CD4-positive, CD25-positive, alpha-beta regulatory T cell (primary cell): ENCODE data around the gene STAMBP. TPM values are rescaled to one million over a fixed set of nuclear protein-coding genes. Genes with fewer than 3 reads are reported as not detected.

ENCODE experiments used
- ATAC-seq, 2 donors: fragments of 150-1000 bp; cut with Tn5 transposase; one replicate each; pipeline ENCODE4 v1.10.0; 2021; ENCODE audit warnings: low read depth in 2 of 2, moderate number of reproducible peaks in 2 of 2, moderate library complexity in 1 of 2
- DNase-seq, 3 donors: peaks; one replicate each; pipeline versions ENCODE4 v3.0.0 to v3.0.0-alpha.2; 2012 to 2022; ENCODE audit warnings: mixed read lengths in 1 of 3
- H3K27ac ChIP-seq: one replicate; pipeline ENCODE4 v1.7.0; 2013; ENCODE audit warnings: mild to moderate bottlenecking, low read length; ENCODE audit not compliant: insufficient read depth, poor library complexity, severe bottlenecking
- H3K27me3 ChIP-seq: one replicate; pipeline ENCODE4 v1.7.0; 2013; ENCODE audit warnings: low read length; ENCODE audit not compliant: control insufficient read depth, insufficient read depth
- H3K36me3 ChIP-seq: one replicate; pipeline ENCODE4 v1.7.0; 2013; ENCODE audit warnings: mild to moderate bottlenecking, low read length, moderate library complexity; ENCODE audit not compliant: control insufficient read depth, insufficient read depth
- H3K4me1 ChIP-seq: 2 replicates; pipeline ENCODE4 v1.7.0; 2013; ENCODE audit warnings: mild to moderate bottlenecking, low read length; ENCODE audit not compliant: insufficient read depth, control insufficient read depth, poor library complexity, severe bottlenecking
- H3K4me3 ChIP-seq: one replicate; pipeline ENCODE4 v1.7.0; 2013; ENCODE audit warnings: low read depth, mild to moderate bottlenecking, low read length, moderate library complexity
- H3K9me3 ChIP-seq, 2 experiments: 1 replicate in 1 of 2; 2 replicates in 1 of 2; pipeline ENCODE4 v1.7.0; 2013; ENCODE audit warnings: low read length in 2 of 2, mild to moderate bottlenecking in 1 of 2, moderate library complexity in 1 of 2; ENCODE audit not compliant: control insufficient read depth in 2 of 2
- H3K27ac Mint-ChIP-seq, 3 donors: one replicate each; pipeline ENCODE4 v1.8.0; 2020 to 2022; ENCODE audit warnings: mild to moderate bottlenecking in 3 of 3, mixed read lengths in 3 of 3, moderate library complexity in 2 of 3
- H3K27me3 Mint-ChIP-seq: one replicate; pipeline ENCODE4 v1.8.0; 2022; ENCODE audit warnings: mild to moderate bottlenecking, mixed read lengths
- H3K36me3 Mint-ChIP-seq: one replicate; pipeline ENCODE4 v1.8.0; 2020; ENCODE audit warnings: mixed read lengths
- H3K4me1 Mint-ChIP-seq, 4 donors: one replicate each; pipeline ENCODE4 v1.8.0; 2020 to 2022; ENCODE audit warnings: mixed read lengths in 4 of 4, mild to moderate bottlenecking in 1 of 4
- H3K4me3 Mint-ChIP-seq, 4 donors: one replicate each; pipeline ENCODE4 v1.8.0; 2020 to 2022; ENCODE audit warnings: mild to moderate bottlenecking in 4 of 4, mixed read lengths in 4 of 4, moderate library complexity in 3 of 4
- H3K9me3 Mint-ChIP-seq, 7 donors: one replicate each; pipeline ENCODE4 v1.8.0; 2020 to 2022; ENCODE audit warnings: mixed read lengths in 7 of 7, mild to moderate bottlenecking in 3 of 7, moderate library complexity in 2 of 7
- polyA plus RNA-seq, 4 donors: library from polyadenylated mRNA; unstranded; fragments of 300-500 nt; fragmentation: Illumina TruSeq; gene quantifications; one replicate each; pipeline ENCODE4 v1.2.3, GENCODE V29; 2021
- total RNA-seq: library from RNA; stranded (reverse); gene quantifications from one replicate; pipeline ENCODE4 v1.2.3, GENCODE V29; 2022

Gene STAMBP
- total and polyA plus RNA-seq, 5 donors from 2014 or later = 32.9 to 66.4 (median 49.8) TPM

- H3K4me3 Mint-ChIP-seq = no peak overlapping the region
- H3K27ac ChIP-seq = no peak overlapping the region
- H3K36me3 ChIP-seq = peaks cover 30% of the 10 kb centered on the region
- H3K4me1 ChIP-seq = no peaks in the 10 kb centered on the region
- no peaks in the 10 kb centered on the region for H3K27me3 Mint-ChIP-seq
- ATAC-seq = no peak
- DNase-seq = no peak
- no peaks in the 10 kb centered on the region for H3K27me3 ChIP-seq
- H3K9me3 Mint-ChIP-seq = no peaks in the 10 kb centered on the region
- peaks cover 14 to 37% (median 26%) of the 10 kb centered on the region in 4 donors for H3K4me1 Mint-ChIP-seq
- H3K27ac Mint-ChIP-seq = peak overlapping the region in 2 of 3 donors; percentile 6 to 23
- H3K9me3 ChIP-seq = no peaks in the 10 kb centered on the region
- H3K36me3 Mint-ChIP-seq = peaks cover 14% of the 10 kb centered on the region
- no peak overlapping the region for H3K4me3 ChIP-seq
Observed at GRCh38 chr2:73838889-73839534, 10.3 kb downstream of the STAMBP start.

GRCh38 chr2:73839653-73840411 is 11.1 kb downstream of the STAMBP start:
- H3K27ac Mint-ChIP-seq = peak overlapping the region in 1 of 3 donors; percentile 39
- peaks cover 28% of the 10 kb centered on the region for H3K36me3 ChIP-seq
- H3K36me3 Mint-ChIP-seq = peaks cover 18% of the 10 kb centered on the region
- no peak overlapping the region for H3K4me3 Mint-ChIP-seq
- no peaks in the 10 kb centered on the region for H3K27me3 Mint-ChIP-seq
- no peaks in the 10 kb centered on the region for H3K9me3 ChIP-seq
- no peaks in the 10 kb centered on the region for H3K27me3 ChIP-seq
- H3K4me3 ChIP-seq = no peak overlapping the region
- H3K9me3 Mint-ChIP-seq = no peaks in the 10 kb centered on the region
- no peak overlapping the region for H3K27ac ChIP-seq
- H3K4me1 Mint-ChIP-seq = peaks cover 17 to 34% (median 26%) of the 10 kb centered on the region in 4 donors
- DNase-seq (no peak), ATAC-seq (no peak)
- H3K4me1 ChIP-seq = no peaks in the 10 kb centered on the region

DNA sequence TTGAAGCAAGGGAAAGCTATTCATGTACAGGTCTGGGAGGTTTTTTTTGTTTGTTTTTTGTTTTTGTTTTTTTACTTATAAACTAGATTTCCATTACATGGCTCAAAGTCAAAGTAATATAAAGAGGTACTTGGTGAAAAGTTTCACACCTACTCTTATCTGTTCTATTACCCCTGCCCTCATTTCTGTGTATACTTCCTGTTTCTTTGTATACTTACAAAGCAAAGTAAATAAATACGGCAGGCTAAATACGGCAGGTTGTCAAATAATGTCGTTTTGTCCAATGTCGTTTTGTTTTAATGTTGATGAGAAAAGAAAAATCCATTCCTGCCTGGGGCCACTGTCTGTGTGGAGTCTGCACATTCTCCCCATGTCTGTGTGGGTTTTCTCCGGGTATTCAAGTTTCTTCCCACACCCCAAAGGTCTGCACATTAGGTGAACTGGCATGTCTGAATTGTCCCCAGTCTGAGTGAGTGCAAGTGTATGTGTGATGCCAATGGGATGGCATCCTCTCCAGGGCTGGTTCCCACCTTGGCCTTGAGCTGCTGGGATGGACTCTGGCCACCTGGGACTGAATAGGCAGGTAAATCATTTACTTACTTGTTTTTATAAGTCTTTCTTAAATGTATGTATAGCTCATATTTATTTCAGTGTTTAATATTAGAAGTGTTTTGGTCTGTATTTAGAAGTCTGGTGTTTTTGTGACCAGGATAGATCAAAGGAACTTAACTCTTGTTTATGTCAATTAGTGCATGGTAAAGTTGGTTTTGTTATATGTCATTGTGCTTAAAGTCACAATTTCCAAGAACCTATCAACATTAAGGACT is 13.4 kb downstream of the STAMBP start:
- peaks cover 28% of the 10 kb centered on the region for H3K36me3 Mint-ChIP-seq
- DNase-seq = no peak
- H3K27ac Mint-ChIP-seq = peak overlapping the region in 1 of 3 donors; percentile 11
- no peak for ATAC-seq
- no peaks in the 10 kb centered on the region for H3K27me3 Mint-ChIP-seq
- Histone ChIP-seq H3K4me1 (no peaks in the 10 kb centered on the region), H3K27me3 (no peaks in the 10 kb centered on the region), H3K4me3 (no peak overlapping the region), H3K9me3 (no peaks in the 10 kb centered on the region), H3K36me3 (peaks cover 45% of the 10 kb centered on the region), H3K27ac (no peak overlapping the region)
- no peaks in the 10 kb centered on the region for H3K9me3 Mint-ChIP-seq
- peaks cover 17 to 31% (median 22%) of the 10 kb centered on the region in 4 donors for H3K4me1 Mint-ChIP-seq
- no peak overlapping the region for H3K4me3 Mint-ChIP-seq

DNA sequence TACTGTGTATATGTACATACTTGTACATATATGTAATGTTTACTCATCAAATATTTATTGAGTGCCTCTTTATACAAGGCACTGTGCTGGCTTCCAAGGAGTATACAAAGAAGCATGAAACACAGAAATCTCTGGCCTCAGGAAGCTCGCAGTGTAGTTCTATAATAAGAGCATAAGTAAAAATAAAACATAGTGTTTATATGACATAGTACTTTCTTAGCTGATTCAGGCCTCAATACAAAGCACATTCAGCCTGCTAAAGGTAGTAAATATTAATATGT is 13.9 kb downstream of the STAMBP start:
- Histone ChIP-seq H3K9me3 (no peaks in the 10 kb centered on the region), H3K36me3 (peaks cover 51% of the 10 kb centered on the region), H3K4me1 (no peaks in the 10 kb centered on the region), H3K27ac (no peak overlapping the region), H3K27me3 (no peaks in the 10 kb centered on the region), H3K4me3 (no peak overlapping the region)
- no peak overlapping the region for H3K27ac Mint-ChIP-seq
- no peak overlapping the region for H3K4me3 Mint-ChIP-seq
- no peak for ATAC-seq
- H3K4me1 Mint-ChIP-seq = peaks cover 17 to 29% (median 21%) of the 10 kb centered on the region in 4 donors
- peaks cover 33% of the 10 kb centered on the region for H3K36me3 Mint-ChIP-seq
- H3K9me3 Mint-ChIP-seq = peaks cover 0 to 1% (median 0%) of the 10 kb centered on the region in 7 donors
- H3K27me3 Mint-ChIP-seq = no peaks in the 10 kb centered on the region
- no peak for DNase-seq

DNA sequence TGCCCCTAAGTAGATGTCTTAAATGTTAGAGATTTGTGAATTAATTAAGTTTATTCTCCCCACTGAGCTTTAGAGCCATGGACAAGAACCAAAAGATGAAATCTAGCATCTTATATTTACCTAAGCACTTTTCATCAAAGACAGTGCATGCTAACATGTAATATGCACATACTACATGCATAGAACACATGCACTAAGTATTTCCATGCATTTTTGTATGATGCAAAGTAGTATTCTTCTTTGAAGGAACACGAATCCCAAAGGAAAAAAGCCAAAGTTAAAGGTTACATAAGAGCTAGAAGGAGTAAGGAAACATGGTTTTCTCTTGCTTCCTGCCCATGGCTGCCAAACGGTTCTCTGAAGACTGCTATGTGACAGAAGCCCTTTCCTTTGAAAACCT is 15.3 kb downstream of the STAMBP start:
- Mint-ChIP-seq H3K27ac (peak overlapping the region in 1 of 3 donors; percentile 52), H3K27me3 (no peaks in the 10 kb centered on the region)

DNA sequence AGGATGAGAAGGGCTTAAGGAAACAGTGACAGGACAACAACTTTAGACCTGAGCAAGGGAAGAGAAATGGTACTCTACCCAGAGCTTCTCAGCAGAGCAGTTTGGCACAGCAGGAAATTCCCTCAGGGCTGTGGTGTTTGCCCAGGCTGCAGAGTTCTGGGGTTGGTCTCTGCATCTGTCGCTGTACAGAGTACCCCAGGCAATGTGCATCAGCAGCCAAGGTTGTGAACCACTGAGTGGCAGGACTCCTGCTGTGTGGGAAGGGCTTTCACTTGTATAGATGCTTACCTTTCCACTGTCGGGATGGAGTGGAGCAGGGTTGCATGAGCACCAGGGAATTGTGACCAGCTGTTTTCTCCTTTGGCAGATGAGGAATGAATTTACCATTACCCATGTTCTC is 21.2 kb downstream of the STAMBP start:
- ATAC-seq (no peak), DNase-seq (no peak)
- no peak overlapping the region for H3K27ac Mint-ChIP-seq
- H3K4me3 Mint-ChIP-seq = no peak overlapping the region
- no peaks in the 10 kb centered on the region for H3K9me3 ChIP-seq
- no peaks in the 10 kb centered on the region for H3K27me3 Mint-ChIP-seq
- H3K36me3 ChIP-seq = peaks cover 90% of the 10 kb centered on the region
- H3K27ac ChIP-seq = no peak overlapping the region
- H3K4me1 Mint-ChIP-seq = peaks cover 0 to 2% (median 0%) of the 10 kb centered on the region in 4 donors
- no peak overlapping the region for H3K4me3 ChIP-seq
- peaks cover 43% of the 10 kb centered on the region for H3K36me3 Mint-ChIP-seq
- no peaks in the 10 kb centered on the region for H3K27me3 ChIP-seq
- peaks cover 0 to 1% (median 0%) of the 10 kb centered on the region in 7 donors for H3K9me3 Mint-ChIP-seq
- no peaks in the 10 kb centered on the region for H3K4me1 ChIP-seq

More for the DNA sequence above, 15.3 kb downstream of the STAMBP start:
- Histone ChIP-seq H3K4me3 (no peak overlapping the region), H3K27me3 (no peaks in the 10 kb centered on the region), H3K4me1 (no peaks in the 10 kb centered on the region), H3K27ac (no peak overlapping the region), H3K36me3 (peaks cover 61% of the 10 kb centered on the region), H3K9me3 (no peaks in the 10 kb centered on the region)
- peaks cover 9 to 18% (median 13%) of the 10 kb centered on the region in 4 donors for H3K4me1 Mint-ChIP-seq
- peaks cover 0 to 1% (median 0%) of the 10 kb centered on the region in 7 donors for H3K9me3 Mint-ChIP-seq
- peaks cover 39% of the 10 kb centered on the region for H3K36me3 Mint-ChIP-seq
- ATAC-seq = no peak
- no peak overlapping the region for H3K4me3 Mint-ChIP-seq
- no peak for DNase-seq

DNA sequence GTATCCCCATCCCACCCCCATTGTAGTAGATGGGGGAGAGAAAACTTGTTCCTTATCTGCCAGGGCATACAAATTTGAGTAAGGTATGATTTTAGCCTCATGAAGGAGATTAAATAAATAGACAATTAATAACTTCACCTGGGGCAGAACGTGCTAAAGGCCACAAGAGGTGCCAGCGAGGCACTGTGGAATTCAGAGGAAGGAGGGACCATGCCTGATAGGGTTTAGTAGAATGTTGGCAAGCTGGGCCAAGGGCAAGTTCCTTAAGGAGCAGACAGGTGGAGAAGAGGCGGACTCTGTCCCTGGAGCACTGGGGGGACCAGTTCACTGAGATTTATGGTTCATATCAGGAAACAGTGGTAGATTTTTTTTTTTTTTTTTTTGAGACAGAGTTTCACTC is 22.5 kb downstream of the STAMBP start:
- no peaks in the 10 kb centered on the region for H3K4me1 ChIP-seq
- no peak overlapping the region for H3K4me3 ChIP-seq
- Mint-ChIP-seq H3K27ac (no peak overlapping the region), H3K4me1 (peaks cover 0 to 2% (median 0%) of the 10 kb centered on the region in 4 donors), H3K36me3 (peaks cover 49% of the 10 kb centered on the region), H3K4me3 (no peak overlapping the region), H3K27me3 (no peaks in the 10 kb centered on the region), H3K9me3 (peaks cover 0 to 1% (median 0%) of the 10 kb centered on the region in 7 donors)
- peak in 1 of 3 donors; percentile 20 for DNase-seq
- no peak for ATAC-seq
- no peaks in the 10 kb centered on the region for H3K27me3 ChIP-seq
- no peak overlapping the region for H3K27ac ChIP-seq
- H3K36me3 ChIP-seq = peaks cover 91% of the 10 kb centered on the region
- no peaks in the 10 kb centered on the region for H3K9me3 ChIP-seq
